HepG2 (cell line): ENCODE measurements around the gene NR1H2. TPM values are rescaled to one million over a fixed set of nuclear protein-coding genes. Genes with fewer than 3 reads are reported as not detected.

ENCODE experiments used
- ATF4 ChIP-seq, 2 experiments: fragments of 450-650 bp in 1 of 2; sonication (generic) in 1 of 2; formaldehyde crosslinking; IDR thresholded peaks; 2 replicates each; pipeline versions ENCODE4 v1.5.0 to v1.8.0; 2020 to 2022; ENCODE audit warnings: mild to moderate bottlenecking in 1 of 2, missing genetic modification reagents in 1 of 2
- BATF2 ChIP-seq: sonication (generic); formaldehyde crosslinking; IDR thresholded peaks from 2 replicates; pipeline ENCODE4 v1.8.0; 2022; ENCODE audit warnings: mild to moderate bottlenecking, missing genetic modification reagents, moderate library complexity
- CEBPZ ChIP-seq: IDR thresholded peaks from 2 replicates; pipeline ENCODE4 v1.6.1; 2012; ENCODE audit warnings: low read length, improper control_type of control experiment
- HNRNPLL ChIP-seq: fragments of 200-400 bp; formaldehyde crosslinking; IDR thresholded peaks from 2 replicates; pipeline ENCODE4 v1.6.1; 2017; ENCODE audit warnings: mild to moderate bottlenecking, low read depth, low read length; ENCODE audit not compliant: poor library complexity, severe bottlenecking
- MED1 ChIP-seq: sonication (generic); formaldehyde crosslinking; IDR thresholded peaks from 2 replicates; pipeline ENCODE4 v1.4.0; 2020; ENCODE audit warnings: missing genetic modification reagents
- NCOA1 ChIP-seq: sonication (generic); formaldehyde crosslinking; IDR thresholded peaks from 2 replicates; pipeline ENCODE4 v1.9.0; 2021; ENCODE audit warnings: missing genetic modification reagents
- PCBP2 ChIP-seq: fragments of 200-400 bp; formaldehyde crosslinking; optimal IDR thresholded peaks from 2 replicates; pipeline ENCODE3; 2018; ENCODE audit warnings: low read length, low read depth; ENCODE audit not compliant: poor library complexity, severe bottlenecking
- RFXAP ChIP-seq: sonication (generic); formaldehyde crosslinking; IDR thresholded peaks from 2 replicates; pipeline ENCODE4 v1.4.0; 2020; ENCODE audit warnings: missing genetic modification reagents, borderline replicate concordance
- ZNF205 ChIP-seq: IDR thresholded peaks from 2 replicates; pipeline ENCODE4 v1.6.1; 2018; ENCODE audit warnings: missing biosample characterization, missing genetic modification reagents
- polyA plus RNA-seq, 8 experiments: library from polyadenylated mRNA; depleted of rRNA in 3 of 8; stranded (reverse) in 7 of 8; unstranded in 1 of 8; fragments of >200 nt; fragmentation: Illumina TruSeq in 4 of 8; extraction: Trizol in 4 of 8; gene quantifications; 2 replicates each; pipeline versions ENCODE4 v1.2.1 to v1.2.3, GENCODE V29; 2011 to 2016; ENCODE audit warnings: low read depth in 4 of 8, missing spikeins in 1 of 8, mixed read lengths in 1 of 8; ENCODE audit not compliant: insufficient read depth in 1 of 8
- total RNA-seq, 5 experiments: library from RNA; depleted of rRNA; stranded (reverse); fragments of >200 nt; fragmentation: Illumina TruSeq; extraction: Trizol; gene quantifications; 2 replicates each; pipeline ENCODE4 v1.2.3, GENCODE V29; 2016; ENCODE audit warnings: low read depth in 1 of 5
- TF ChIP-seq, protein P1 (sequence below): sonication (generic); formaldehyde crosslinking; IDR thresholded peaks from 2 replicates; pipeline ENCODE4 v1.4.0; 2020; ENCODE audit warnings: missing genetic modification reagents
- TF ChIP-seq, protein P2 (sequence below): sonication (generic); formaldehyde crosslinking; IDR thresholded peaks from 2 replicates; pipeline ENCODE4 v1.4.0; 2020; ENCODE audit warnings: missing genetic modification reagents
- TF ChIP-seq, protein P3 (sequence below): sonication (generic); formaldehyde crosslinking; IDR thresholded peaks from 2 replicates; pipeline ENCODE4 v1.4.0; 2020; ENCODE audit warnings: mild to moderate bottlenecking, missing genetic modification reagents
- TF ChIP-seq, protein P4 (sequence below): sonication (generic); formaldehyde crosslinking; IDR thresholded peaks from 2 replicates; pipeline ENCODE4 v1.4.0; 2020; ENCODE audit warnings: missing genetic modification reagents
- TF ChIP-seq, protein P5 (sequence below): sonication (generic); formaldehyde crosslinking; IDR thresholded peaks from 2 replicates; pipeline ENCODE4 v1.8.0; 2022; ENCODE audit warnings: missing genetic modification reagents, mild to moderate bottlenecking, inconsistent platforms, borderline replicate concordance

The NR1H2 gene
- total and polyA plus RNA-seq, 2 of the 13 experiments (the other 11 are each of a cell fraction or from before 2014, with no cell fraction given) = 10.3 to 13.5 TPM

- TF ChIP-seq, protein P1, sequence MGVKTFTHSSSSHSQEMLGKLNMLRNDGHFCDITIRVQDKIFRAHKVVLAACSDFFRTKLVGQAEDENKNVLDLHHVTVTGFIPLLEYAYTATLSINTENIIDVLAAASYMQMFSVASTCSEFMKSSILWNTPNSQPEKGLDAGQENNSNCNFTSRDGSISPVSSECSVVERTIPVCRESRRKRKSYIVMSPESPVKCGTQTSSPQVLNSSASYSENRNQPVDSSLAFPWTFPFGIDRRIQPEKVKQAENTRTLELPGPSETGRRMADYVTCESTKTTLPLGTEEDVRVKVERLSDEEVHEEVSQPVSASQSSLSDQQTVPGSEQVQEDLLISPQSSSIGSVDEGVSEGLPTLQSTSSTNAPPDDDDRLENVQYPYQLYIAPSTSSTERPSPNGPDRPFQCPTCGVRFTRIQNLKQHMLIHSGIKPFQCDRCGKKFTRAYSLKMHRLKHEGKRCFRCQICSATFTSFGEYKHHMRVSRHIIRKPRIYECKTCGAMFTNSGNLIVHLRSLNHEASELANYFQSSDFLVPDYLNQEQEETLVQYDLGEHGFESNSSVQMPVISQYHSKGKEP (CRISPR knock-in tag) = no peak
- TF ChIP-seq PCBP2 (no peak), NCOA1 (no peak), MED1 (CRISPR knock-in tag) (peak; percentile 16; the same call in 1 of the 2 replicates), ZNF205 (CRISPR knock-in tag) (no peak), HNRNPLL (peak; percentile 54), CEBPZ (no peak), ATF4 (CRISPR knock-in tag; IDR thresholded peaks at IDR 0.05) (0 out of 4 replicates have a peak, but pooled peaks of 1 of the 2 experiments have one; percentile 10), BATF2 (CRISPR knock-in tag) (0 out of 2 replicates have a peak, but pooled peaks have one; percentile 33), RFXAP (CRISPR knock-in tag) (peak; percentile 51; the same call in 1 of the 2 replicates)
- TF ChIP-seq, protein P2, sequence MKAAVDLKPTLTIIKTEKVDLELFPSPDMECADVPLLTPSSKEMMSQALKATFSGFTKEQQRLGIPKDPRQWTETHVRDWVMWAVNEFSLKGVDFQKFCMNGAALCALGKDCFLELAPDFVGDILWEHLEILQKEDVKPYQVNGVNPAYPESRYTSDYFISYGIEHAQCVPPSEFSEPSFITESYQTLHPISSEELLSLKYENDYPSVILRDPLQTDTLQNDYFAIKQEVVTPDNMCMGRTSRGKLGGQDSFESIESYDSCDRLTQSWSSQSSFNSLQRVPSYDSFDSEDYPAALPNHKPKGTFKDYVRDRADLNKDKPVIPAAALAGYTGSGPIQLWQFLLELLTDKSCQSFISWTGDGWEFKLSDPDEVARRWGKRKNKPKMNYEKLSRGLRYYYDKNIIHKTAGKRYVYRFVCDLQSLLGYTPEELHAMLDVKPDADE (CRISPR knock-in tag) = no peak
- TF ChIP-seq, protein P3, sequence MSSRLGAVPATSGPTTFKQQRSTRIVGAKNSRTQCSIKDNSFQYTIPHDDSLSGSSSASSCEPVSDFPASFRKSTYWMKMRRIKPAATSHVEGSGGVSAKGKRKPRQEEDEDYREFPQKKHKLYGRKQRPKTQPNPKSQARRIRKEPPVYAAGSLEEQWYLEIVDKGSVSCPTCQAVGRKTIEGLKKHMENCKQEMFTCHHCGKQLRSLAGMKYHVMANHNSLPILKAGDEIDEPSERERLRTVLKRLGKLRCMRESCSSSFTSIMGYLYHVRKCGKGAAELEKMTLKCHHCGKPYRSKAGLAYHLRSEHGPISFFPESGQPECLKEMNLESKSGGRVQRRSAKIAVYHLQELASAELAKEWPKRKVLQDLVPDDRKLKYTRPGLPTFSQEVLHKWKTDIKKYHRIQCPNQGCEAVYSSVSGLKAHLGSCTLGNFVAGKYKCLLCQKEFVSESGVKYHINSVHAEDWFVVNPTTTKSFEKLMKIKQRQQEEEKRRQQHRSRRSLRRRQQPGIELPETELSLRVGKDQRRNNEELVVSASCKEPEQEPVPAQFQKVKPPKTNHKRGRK (CRISPR knock-in tag) = no peak
- TF ChIP-seq, protein P4, sequence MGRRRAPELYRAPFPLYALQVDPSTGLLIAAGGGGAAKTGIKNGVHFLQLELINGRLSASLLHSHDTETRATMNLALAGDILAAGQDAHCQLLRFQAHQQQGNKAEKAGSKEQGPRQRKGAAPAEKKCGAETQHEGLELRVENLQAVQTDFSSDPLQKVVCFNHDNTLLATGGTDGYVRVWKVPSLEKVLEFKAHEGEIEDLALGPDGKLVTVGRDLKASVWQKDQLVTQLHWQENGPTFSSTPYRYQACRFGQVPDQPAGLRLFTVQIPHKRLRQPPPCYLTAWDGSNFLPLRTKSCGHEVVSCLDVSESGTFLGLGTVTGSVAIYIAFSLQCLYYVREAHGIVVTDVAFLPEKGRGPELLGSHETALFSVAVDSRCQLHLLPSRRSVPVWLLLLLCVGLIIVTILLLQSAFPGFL (CRISPR knock-in tag) = no peak
- TF ChIP-seq, protein P5, sequence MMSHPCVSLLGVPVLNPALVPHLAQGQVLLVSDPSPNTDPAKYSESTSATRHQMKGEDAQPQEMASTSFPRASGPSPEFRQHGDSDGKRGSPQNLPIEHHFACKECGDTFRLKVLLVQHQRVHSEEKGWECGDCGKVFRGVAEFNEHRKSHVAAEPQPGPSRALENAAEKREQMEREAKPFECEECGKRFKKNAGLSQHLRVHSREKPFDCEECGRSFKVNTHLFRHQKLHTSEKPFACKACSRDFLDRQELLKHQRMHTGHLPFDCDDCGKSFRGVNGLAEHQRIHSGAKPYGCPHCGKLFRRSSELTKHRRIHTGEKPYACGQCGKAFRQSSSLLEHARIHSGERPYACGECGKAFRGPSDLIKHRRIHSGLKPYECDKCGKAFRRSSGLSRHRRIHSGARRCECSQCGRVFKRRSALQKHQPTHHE (CRISPR knock-in tag) = peak; percentile 46; the same call in 1 of the 2 replicates
Observed at GRCh38 chr19:50383852-50384684, 7.8 kb downstream of the NR1H2 start, which contains the start of gene POLD1 (continued).
